ENCODE measurements around the gene CMSS1.

GRCh38 chr3:100005665-100006393 lies 188.2 kb downstream of the CMSS1 start:
- TF ChIP-seq TAF1 (IDR thresholded peaks at IDR 0.05; ENCODE audit: borderline replicate concordance, insufficient read depth, low read length) (no peak), REST (IDR thresholded peaks at IDR 0.05; ENCODE audit: insufficient read depth in 1 of 2, low read depth in 2 of 2, low read length in 2 of 2) (no peak), POLR2AphosphoS5 (IDR thresholded peaks at IDR 0.05; ENCODE audit: low read depth, low read length) (no peak)
